Keratinocyte (primary cell): Measurements from ENCODE around the gene LEP.

Experiments used
- EZH2 ChIP-seq: IDR thresholded peaks from one replicate; pipeline ENCODE4 v1.6.1; 2012; ENCODE audit warnings: inconsistent platforms, mild to moderate bottlenecking, low read length, moderate library complexity
- TF ChIP-seq, protein P1 (sequence below), 3 experiments: IDR thresholded peaks in 1 of 3; conservative IDR thresholded peaks in 1 of 3; optimal IDR thresholded peaks in 1 of 3; 2 replicates in 2 of 3; 3 replicates in 1 of 3; pipeline versions ENCODE3 to v1.5.1; 2011; ENCODE audit warnings: low read length in 3 of 3, mild to moderate bottlenecking in 3 of 3, moderate library complexity in 2 of 3, control low read depth in 1 of 3, inconsistent platforms in 1 of 3; ENCODE audit not compliant: insufficient read depth in 2 of 3; ENCODE audit errors: extremely low read depth in 1 of 3

GRCh38 chr7:128284102-128284501 is 43.0 kb downstream of the LEP start:
- TF ChIP-seq, protein P1, sequence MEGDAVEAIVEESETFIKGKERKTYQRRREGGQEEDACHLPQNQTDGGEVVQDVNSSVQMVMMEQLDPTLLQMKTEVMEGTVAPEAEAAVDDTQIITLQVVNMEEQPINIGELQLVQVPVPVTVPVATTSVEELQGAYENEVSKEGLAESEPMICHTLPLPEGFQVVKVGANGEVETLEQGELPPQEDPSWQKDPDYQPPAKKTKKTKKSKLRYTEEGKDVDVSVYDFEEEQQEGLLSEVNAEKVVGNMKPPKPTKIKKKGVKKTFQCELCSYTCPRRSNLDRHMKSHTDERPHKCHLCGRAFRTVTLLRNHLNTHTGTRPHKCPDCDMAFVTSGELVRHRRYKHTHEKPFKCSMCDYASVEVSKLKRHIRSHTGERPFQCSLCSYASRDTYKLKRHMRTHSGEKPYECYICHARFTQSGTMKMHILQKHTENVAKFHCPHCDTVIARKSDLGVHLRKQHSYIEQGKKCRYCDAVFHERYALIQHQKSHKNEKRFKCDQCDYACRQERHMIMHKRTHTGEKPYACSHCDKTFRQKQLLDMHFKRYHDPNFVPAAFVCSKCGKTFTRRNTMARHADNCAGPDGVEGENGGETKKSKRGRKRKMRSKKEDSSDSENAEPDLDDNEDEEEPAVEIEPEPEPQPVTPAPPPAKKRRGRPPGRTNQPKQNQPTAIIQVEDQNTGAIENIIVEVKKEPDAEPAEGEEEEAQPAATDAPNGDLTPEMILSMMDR (optimal IDR thresholded peaks at IDR 0.05 in 1 of 3, IDR thresholded peaks at IDR 0.05 in 1 of 3, conservative IDR thresholded peaks at IDR 0.05 in 1 of 3; ENCODE audit: extremely low read depth in 1 of 3, insufficient read depth in 2 of 3, low read length in 3 of 3) = no peak
- no peak for TF ChIP-seq EZH2
